NB4 (cell line): Measurements from ENCODE around the gene GABBR2.

ENCODE experiments used
- DNase-seq: peaks from one replicate; pipeline ENCODE4 v3.0.0; 2010; ENCODE audit warnings: low read depth
- H3K4me3 ChIP-seq: one replicate; pipeline ENCODE4 v1.5.1; 2011; ENCODE audit warnings: mild to moderate bottlenecking, low read depth, low read length, moderate library complexity
- CTCF ChIP-seq: IDR thresholded peaks from one replicate; pipeline ENCODE4 v1.5.1; 2012; ENCODE audit warnings: low read depth, low read length
- MAX ChIP-seq: IDR thresholded peaks from 2 replicates; pipeline ENCODE4 v1.6.1; 2011; ENCODE audit warnings: low read depth, low read length
- MYC ChIP-seq: IDR thresholded peaks from 2 replicates; pipeline ENCODE4 v1.6.1; 2011; ENCODE audit warnings: low read depth, low read length
- POLR2A ChIP-seq: IDR thresholded peaks from 2 replicates; pipeline ENCODE4 v1.6.1; 2011; ENCODE audit warnings: mild to moderate bottlenecking; ENCODE audit not compliant: insufficient read length; ENCODE audit errors: extremely low read depth

GABBR2 gene

GRCh38 chr9:98370976-98371315, 337.8 kb downstream of the GABBR2 start:
- no peak overlapping the region for H3K4me3 ChIP-seq
- DNase-seq, result no peak
- TF ChIP-seq MAX (no peak), MYC (no peak), CTCF (no peak), POLR2A (no peak)

GRCh38 chr9:98370300-98370975, 338.3 kb downstream of the GABBR2 start:
- TF ChIP-seq CTCF (no peak), POLR2A (no peak), MAX (no peak), MYC (no peak)
- no peak for DNase-seq
- no peak overlapping the region for H3K4me3 ChIP-seq

GRCh38 chr9:98369896-98370295, 338.8 kb downstream of the GABBR2 start:
- TF ChIP-seq MYC, result no peak
- TF ChIP-seq POLR2A, result no peak
- TF ChIP-seq MAX, result no peak
- TF ChIP-seq CTCF, result no peak
- H3K4me3 ChIP-seq, result no peak overlapping the region
- DNase-seq, result no peak

GRCh38 chr9:98369471-98369870, 339.3 kb downstream of the GABBR2 start:
- no peak overlapping the region for H3K4me3 ChIP-seq
- DNase-seq, result no peak
- TF ChIP-seq MAX (no peak), POLR2A (no peak), CTCF (no peak), MYC (no peak)

GRCh38 chr9:98369066-98369425, 339.7 kb downstream of the GABBR2 start:
- TF ChIP-seq CTCF (no peak), MYC (no peak), MAX (no peak), POLR2A (no peak)
- H3K4me3 ChIP-seq, result no peak overlapping the region
- no peak for DNase-seq
